SU-DHL-6 (cell line): ENCODE data around the gene GRID1.

ENCODE experiments used
- CTCF ChIP-seq: fragments of 200-600 bp; sonication (generic); IDR thresholded peaks from one replicate; pipeline ENCODE4 v1.5.1; 2017; ENCODE audit warnings: antibody characterized with exemption, mild to moderate bottlenecking, low read length, moderate library complexity; ENCODE audit not compliant: insufficient read depth, poor library complexity, severe bottlenecking
- EZH2phosphoT487 ChIP-seq: fragments of 200-600 bp; sonication (generic), shearing (Covaris generic); conservative IDR thresholded peaks from 2 replicates; pipeline ENCODE4 v1.6.1; 2018; ENCODE audit warnings: mild to moderate bottlenecking, antibody characterized with exemption, low read length, moderate library complexity, mixed read lengths

- TF ChIP-seq CTCF: no peak
- no peak for TF ChIP-seq EZH2phosphoT487
Observed at GRCh38 chr10:85978566-85979358, 387.8 kb downstream of the GRID1 start.
